CD4-positive, alpha-beta memory T cell (primary cell): ENCODE data around the gene ULK4. TPM values are rescaled to one million over a fixed set of nuclear protein-coding genes. Genes with fewer than 3 reads are reported as not detected.

Experiments used
- CTCF ChIA-PET: fragments of 350-600 bp; sonication (Branson Sonifier 250); formaldehyde crosslinking; loops from one replicate; lab custom pipeline; 2021; ENCODE audit warnings: inconsistent platforms; ENCODE audit not compliant: partially characterized antibody; lab: Charles Lee
- POLR2A ChIA-PET: fragments of 350-600 bp; sonication (Branson Sonifier 250); formaldehyde crosslinking; loops from one replicate; lab custom pipeline; 2021; ENCODE audit not compliant: partially characterized antibody; lab: Charles Lee
- DNase-seq, 5 donors: peaks; one replicate each; pipeline versions ENCODE4 v3.0.0 to v3.0.0-alpha.2; 2020 to 2022; ENCODE audit warnings: mixed read lengths in 1 of 5
- H3K27ac ChIP-seq: one replicate; pipeline ENCODE4 v1.7.0; 2013; ENCODE audit warnings: low read depth, low read length
- H3K27me3 ChIP-seq: 2 replicates; pipeline ENCODE4 v1.7.0; 2013; ENCODE audit warnings: mild to moderate bottlenecking, low read length, moderate library complexity; ENCODE audit not compliant: insufficient read depth
- H3K36me3 ChIP-seq: 2 replicates; pipeline ENCODE4 v1.7.0; 2013; ENCODE audit warnings: mild to moderate bottlenecking, low read length, moderate library complexity; ENCODE audit not compliant: insufficient read depth
- H3K4me1 ChIP-seq: 2 replicates; pipeline ENCODE4 v1.7.0; 2013; ENCODE audit warnings: mild to moderate bottlenecking, low read length, moderate library complexity; ENCODE audit not compliant: insufficient read depth
- H3K4me3 ChIP-seq, 2 donors: one replicate each; pipeline ENCODE4 v1.7.0; 2013; ENCODE audit warnings: low read length in 2 of 2, mild to moderate bottlenecking in 1 of 2
- H3K9me3 ChIP-seq, 2 donors: one replicate each; pipeline ENCODE4 v1.7.0; 2013; ENCODE audit warnings: low read length in 2 of 2, control low read depth in 1 of 2; ENCODE audit not compliant: control insufficient read depth in 1 of 2
- H3K27ac Mint-ChIP-seq, 7 donors: one replicate each; pipeline ENCODE4 v1.8.0; 2020 to 2021; ENCODE audit warnings: mixed read lengths in 7 of 7, mild to moderate bottlenecking in 6 of 7, inconsistent platforms in 3 of 7, moderate library complexity in 3 of 7
- H3K27me3 Mint-ChIP-seq, 2 donors: one replicate each; pipeline ENCODE4 v1.8.0; 2020 to 2021; ENCODE audit warnings: mixed read lengths in 2 of 2
- H3K36me3 Mint-ChIP-seq, 2 donors: one replicate each; pipeline ENCODE4 v1.8.0; 2020 to 2021; ENCODE audit warnings: mixed read lengths in 2 of 2, inconsistent platforms in 1 of 2, mild to moderate bottlenecking in 1 of 2
- H3K4me1 Mint-ChIP-seq, 4 donors: one replicate each; pipeline ENCODE4 v1.8.0; 2020 to 2021; ENCODE audit warnings: mixed read lengths in 4 of 4, mild to moderate bottlenecking in 1 of 4
- H3K4me3 Mint-ChIP-seq, 8 donors: one replicate each; pipeline ENCODE4 v1.8.0; 2020 to 2021; ENCODE audit warnings: mixed read lengths in 8 of 8, mild to moderate bottlenecking in 7 of 8, moderate library complexity in 6 of 8, inconsistent platforms in 3 of 8
- H3K9me3 Mint-ChIP-seq, 8 donors: one replicate each; pipeline ENCODE4 v1.8.0; 2020 to 2021; ENCODE audit warnings: mixed read lengths in 8 of 8, mild to moderate bottlenecking in 5 of 8, inconsistent platforms in 3 of 8, moderate library complexity in 1 of 8
- intact Hi-C: fragments of 100-400 bp; cut with micrococcal nuclease; formaldehyde crosslinking; loops from one replicate; pipeline ENCODE4 v1.15.1; 2023
- polyA plus RNA-seq, 2 donors: library from polyadenylated mRNA; unstranded; fragments of 300-500 nt; fragmentation: Illumina TruSeq; gene quantifications; one replicate each; pipeline ENCODE4 v1.2.3, GENCODE V29; 2021
- total RNA-seq, 2 experiments: library from RNA; stranded (reverse); gene quantifications; one replicate each; pipeline ENCODE4 v1.2.3, GENCODE V29; 2021

ULK4 gene
- total RNA-seq (10 to 100 TPM; 27.4 to 29.1 TPM), polyA plus RNA-seq (10 to 100 TPM in 1 of 2 donors, 1 to 10 TPM in 1; 6.3 to 11.0 TPM)

GRCh38 chr3:41961751-41962679 lies at the start of gene ULK4:
Gene ULK4, minus strand, starts transcription at chr3:41962103. Its CDS starts 7,344 bp downstream, at chr3:41954759.
- no peaks in the 10 kb centered on the region for H3K36me3 ChIP-seq
- Mint-ChIP-seq H3K4me1 (peaks cover 14 to 28% (median 21%) of the 10 kb centered on the region in 4 donors), H3K27me3 (no peaks in the 10 kb centered on the region), H3K27ac (peak within 1 kb of the TSS; percentile 97 to 99 (median 99)), H3K36me3 (peaks cover 0 to 11% of the 10 kb centered on the region in 2 donors), H3K4me3 (peak within 1 kb of the TSS; percentile 99 to 100 (median 99)), H3K9me3 (no peaks in the 10 kb centered on the region)
- H3K27me3 ChIP-seq = no peaks in the 10 kb centered on the region
- H3K4me1 ChIP-seq = peaks cover 15% of the 10 kb centered on the region
- H3K27ac ChIP-seq = peak within 1 kb of the TSS; percentile 82
- H3K9me3 ChIP-seq = no peaks in the 10 kb centered on the region
- DNase-seq = peak; percentile 95 to 97 (median 96)
- intact Hi-C loops = loop anchor here (1.0 to 10.0 kb wide), 12 partner anchors 51 to 1660 kb away; partner anchors contain the start of genes ANO10, CTNNB1, EIF1B and NKTR
- POLR2A ChIA-PET = interaction anchor here (0.6 to 2.3 kb wide), 11 partner anchors 9 to 1653 kb away, joined by 3 to 19 read pairs (median 6); partner anchors contain the start of genes CTNNB1, EIF1B and RPL14
- peak within 1 kb of the TSS; percentile 59 to 93 for H3K4me3 ChIP-seq
- CTCF ChIA-PET = interaction anchor here (0.8 to 1.4 kb wide), 4 partner anchors 136 to 229 kb away, joined by 3 to 5 read pairs (median 4); no protein-coding TSS in a partner anchor

GRCh38 chr3:42010530-42010929 lies 48.6 kb upstream of the ULK4 start:
- Histone ChIP-seq H3K9me3 (no peaks in the 10 kb centered on the region), H3K27ac (no peak overlapping the region), H3K27me3 (no peaks in the 10 kb centered on the region), H3K4me1 (peaks cover 21% of the 10 kb centered on the region), H3K4me3 (no peak overlapping the region), H3K36me3 (no peaks in the 10 kb centered on the region)
- POLR2A ChIA-PET = no interaction called here
- peaks cover 0 to 4% (median 0%) of the 10 kb centered on the region in 8 donors for H3K9me3 Mint-ChIP-seq
- H3K4me1 Mint-ChIP-seq = peaks cover 18 to 25% (median 22%) of the 10 kb centered on the region in 4 donors
- CTCF ChIA-PET = interaction anchor here (1.8 kb wide), 1 partner anchor 12 kb away, joined by 5 read pairs; no protein-coding TSS in a partner anchor
- intact Hi-C loops = loop anchor here (5.0 kb wide), 1 partner anchor 1558 kb away; no protein-coding TSS in a partner anchor
- H3K36me3 Mint-ChIP-seq = peaks cover 0 to 9% of the 10 kb centered on the region in 2 donors
- no peaks in the 10 kb centered on the region for H3K27me3 Mint-ChIP-seq
- DNase-seq = no peak
- no peak overlapping the region for H3K4me3 Mint-ChIP-seq
- peak overlapping the region in 3 of 7 donors; percentile 36 to 51 (median 43) for H3K27ac Mint-ChIP-seq

- no peak overlapping the region for H3K4me3 Mint-ChIP-seq
- peaks cover 0 to 3% (median 0%) of the 10 kb centered on the region in 8 donors for H3K9me3 Mint-ChIP-seq
- no peak overlapping the region for H3K4me3 ChIP-seq
- peaks cover 0 to 6% of the 10 kb centered on the region in 2 donors for H3K36me3 Mint-ChIP-seq
- peak overlapping the region in 1 of 7 donors; percentile 43 for H3K27ac Mint-ChIP-seq
- H3K4me1 Mint-ChIP-seq = peaks cover 8 to 15% (median 12%) of the 10 kb centered on the region in 4 donors
- no peaks in the 10 kb centered on the region for H3K9me3 ChIP-seq
- intact Hi-C loops = no loop called here
- no peak overlapping the region for H3K27ac ChIP-seq
- ChIA-PET POLR2A (no interaction called here), CTCF (interaction anchor here (1.8 kb wide), 1 partner anchor 11 kb away, joined by 5 read pairs; no protein-coding TSS in a partner anchor)
- no peak for DNase-seq
- no peaks in the 10 kb centered on the region for H3K27me3 Mint-ChIP-seq
- H3K27me3 ChIP-seq = no peaks in the 10 kb centered on the region
- peaks cover 10% of the 10 kb centered on the region for H3K4me1 ChIP-seq
- H3K36me3 ChIP-seq = no peaks in the 10 kb centered on the region
These were observed 47.6 kb upstream of the ULK4 start for GRCh38 chr3:42009456-42009855.

GRCh38 chr3:42007785-42008184 lies 45.9 kb upstream of the ULK4 start:
- H3K4me1 Mint-ChIP-seq = peaks cover 5 to 6% (median 5%) of the 10 kb centered on the region in 4 donors
- peak overlapping the region in 1 of 7 donors; percentile 25 for H3K27ac Mint-ChIP-seq
- H3K9me3 Mint-ChIP-seq = peaks cover 0 to 2% (median 1%) of the 10 kb centered on the region in 8 donors
- Histone ChIP-seq H3K4me3 (no peak overlapping the region), H3K36me3 (no peaks in the 10 kb centered on the region), H3K27ac (no peak overlapping the region), H3K27me3 (no peaks in the 10 kb centered on the region), H3K4me1 (peaks cover 4% of the 10 kb centered on the region), H3K9me3 (no peaks in the 10 kb centered on the region)
- no peak overlapping the region for H3K4me3 Mint-ChIP-seq
- no peak for DNase-seq
- peaks cover under 1 to 3% of the 10 kb centered on the region in 2 donors for H3K36me3 Mint-ChIP-seq
- intact Hi-C loops = no loop called here
- CTCF ChIA-PET = no interaction called here
- no peaks in the 10 kb centered on the region for H3K27me3 Mint-ChIP-seq
- POLR2A ChIA-PET = no interaction called here

GRCh38 chr3:42005401-42005800 lies 43.5 kb upstream of the ULK4 start:
- Mint-ChIP-seq H3K9me3 (peaks cover 0 to 4% (median 3%) of the 10 kb centered on the region in 8 donors), H3K27me3 (peaks cover 0 to 2% of the 10 kb centered on the region in 2 donors), H3K4me3 (no peak overlapping the region), H3K4me1 (no peaks in the 10 kb centered on the region), H3K27ac (no peak overlapping the region), H3K36me3 (peaks cover 0 to 8% of the 10 kb centered on the region in 2 donors)
- H3K4me1 ChIP-seq = no peaks in the 10 kb centered on the region
- H3K9me3 ChIP-seq = no peaks in the 10 kb centered on the region
- POLR2A ChIA-PET = no interaction called here
- no peak overlapping the region for H3K4me3 ChIP-seq
- CTCF ChIA-PET = no interaction called here
- intact Hi-C loops = no loop called here
- no peak overlapping the region for H3K27ac ChIP-seq
- no peaks in the 10 kb centered on the region for H3K27me3 ChIP-seq
- no peak for DNase-seq
- H3K36me3 ChIP-seq = no peaks in the 10 kb centered on the region

GRCh38 chr3:42002790-42003189 lies 40.9 kb upstream of the ULK4 start:
- no peaks in the 10 kb centered on the region for H3K4me1 Mint-ChIP-seq
- peaks cover 0 to 8% of the 10 kb centered on the region in 2 donors for H3K36me3 Mint-ChIP-seq
- peaks cover 0 to 4% (median 3%) of the 10 kb centered on the region in 8 donors for H3K9me3 Mint-ChIP-seq
- no peak overlapping the region for H3K4me3 Mint-ChIP-seq
- no peaks in the 10 kb centered on the region for H3K36me3 ChIP-seq
- peaks cover 0 to 2% of the 10 kb centered on the region in 2 donors for H3K27me3 Mint-ChIP-seq
- ChIA-PET POLR2A (no interaction called here), CTCF (no interaction called here)
- H3K4me1 ChIP-seq = no peaks in the 10 kb centered on the region
- H3K27ac ChIP-seq = no peak overlapping the region
- intact Hi-C loops = no loop called here
- no peak for DNase-seq
- H3K27ac Mint-ChIP-seq = no peak overlapping the region
- no peak overlapping the region for H3K4me3 ChIP-seq
- no peaks in the 10 kb centered on the region for H3K27me3 ChIP-seq
- H3K9me3 ChIP-seq = no peaks in the 10 kb centered on the region

- no peak overlapping the region for H3K4me3 ChIP-seq
- no peak overlapping the region for H3K27ac ChIP-seq
- CTCF ChIA-PET = no interaction called here
- POLR2A ChIA-PET = no interaction called here
- Mint-ChIP-seq H3K4me1 (no peaks in the 10 kb centered on the region), H3K4me3 (no peak overlapping the region), H3K36me3 (peaks cover 0 to 8% of the 10 kb centered on the region in 2 donors), H3K9me3 (peaks cover 0 to 4% (median 3%) of the 10 kb centered on the region in 8 donors), H3K27me3 (peaks cover 0 to 2% of the 10 kb centered on the region in 2 donors), H3K27ac (peak overlapping the region in 1 of 7 donors; percentile 2)
- H3K4me1 ChIP-seq = no peaks in the 10 kb centered on the region
- H3K27me3 ChIP-seq = no peaks in the 10 kb centered on the region
- no peaks in the 10 kb centered on the region for H3K36me3 ChIP-seq
- no peaks in the 10 kb centered on the region for H3K9me3 ChIP-seq
- DNase-seq = no peak
- intact Hi-C loops = no loop called here
These were observed 39.9 kb upstream of the ULK4 start for GRCh38 chr3:42001777-42002176.
